Liver (tissue), 3 donors: ENCODE measurements around the gene NR2F6.

Source experiments
- HNF4A ChIP-seq, 2 donors: conservative IDR thresholded peaks; 2 replicates each; pipeline ENCODE4 v1.6.1; 2016; ENCODE audit warnings: antibody characterized with exemption in 2 of 2, mild to moderate bottlenecking in 2 of 2
- HNF4G ChIP-seq: IDR thresholded peaks from 2 replicates; pipeline ENCODE4 v1.6.1; 2016; ENCODE audit warnings: antibody characterized with exemption
- YY1 ChIP-seq: IDR thresholded peaks from 2 replicates; pipeline ENCODE4 v1.6.1; 2016; ENCODE audit warnings: antibody characterized with exemption, mild to moderate bottlenecking
- TF ChIP-seq, protein P1 (sequence below): fragments of 150-350 bp; IDR thresholded peaks from 2 replicates; pipeline ENCODE4 v1.5.1; 2017; ENCODE audit warnings: improper control_type of control experiment, low read depth, low read length; ENCODE audit not compliant: missing input control
- TF ChIP-seq, protein P2 (sequence below): IDR thresholded peaks from 2 replicates; pipeline ENCODE4 v1.6.1; 2016; ENCODE audit warnings: antibody characterized with exemption, mild to moderate bottlenecking
- donor health status: healthy.
- donor health status: healthy.

DNA sequence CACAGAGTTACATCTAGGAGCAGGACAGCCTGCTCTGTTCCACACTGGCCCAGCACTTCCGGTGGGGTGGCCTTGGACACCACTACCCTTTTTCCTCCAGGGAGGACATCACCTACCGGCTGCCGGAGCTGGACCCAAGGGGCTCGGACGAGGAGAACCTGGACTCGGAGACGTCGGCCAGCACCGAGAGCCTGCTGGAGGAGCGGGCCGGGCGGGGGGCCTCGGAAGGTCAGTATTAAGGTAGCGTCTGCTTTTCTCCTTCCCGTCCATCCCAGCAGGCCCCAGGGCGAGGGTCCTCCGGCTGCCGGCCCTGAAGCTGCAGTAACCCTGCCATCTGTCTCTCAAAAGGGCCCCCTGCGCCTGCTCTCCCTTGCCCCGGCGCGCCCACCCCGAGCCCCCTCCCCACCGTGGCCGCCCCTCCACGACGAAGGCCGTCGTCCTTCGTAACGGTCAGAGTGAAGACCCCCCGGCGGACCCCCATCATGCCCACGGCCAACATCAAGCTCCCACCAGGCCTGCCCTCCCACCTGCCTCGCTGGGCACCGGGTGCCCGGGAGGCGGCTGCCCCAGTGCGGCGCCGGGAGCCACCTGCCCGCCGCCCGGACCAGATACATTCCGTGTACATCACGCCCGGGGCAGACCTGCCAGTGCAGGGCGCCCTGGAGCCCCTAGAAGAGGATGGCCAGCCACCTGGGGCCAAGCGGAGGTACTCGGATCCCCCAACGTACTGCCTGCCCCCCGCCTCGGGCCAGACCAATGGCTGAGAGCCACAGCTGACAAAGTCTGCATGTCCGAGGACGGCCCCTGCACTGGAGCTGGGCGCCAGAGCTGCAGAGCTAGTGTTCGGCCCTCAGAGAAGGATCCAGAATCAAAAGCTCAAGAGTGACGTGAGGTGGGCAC is 33.9 kb downstream of the NR2F6 start:
- TF ChIP-seq, protein P1, sequence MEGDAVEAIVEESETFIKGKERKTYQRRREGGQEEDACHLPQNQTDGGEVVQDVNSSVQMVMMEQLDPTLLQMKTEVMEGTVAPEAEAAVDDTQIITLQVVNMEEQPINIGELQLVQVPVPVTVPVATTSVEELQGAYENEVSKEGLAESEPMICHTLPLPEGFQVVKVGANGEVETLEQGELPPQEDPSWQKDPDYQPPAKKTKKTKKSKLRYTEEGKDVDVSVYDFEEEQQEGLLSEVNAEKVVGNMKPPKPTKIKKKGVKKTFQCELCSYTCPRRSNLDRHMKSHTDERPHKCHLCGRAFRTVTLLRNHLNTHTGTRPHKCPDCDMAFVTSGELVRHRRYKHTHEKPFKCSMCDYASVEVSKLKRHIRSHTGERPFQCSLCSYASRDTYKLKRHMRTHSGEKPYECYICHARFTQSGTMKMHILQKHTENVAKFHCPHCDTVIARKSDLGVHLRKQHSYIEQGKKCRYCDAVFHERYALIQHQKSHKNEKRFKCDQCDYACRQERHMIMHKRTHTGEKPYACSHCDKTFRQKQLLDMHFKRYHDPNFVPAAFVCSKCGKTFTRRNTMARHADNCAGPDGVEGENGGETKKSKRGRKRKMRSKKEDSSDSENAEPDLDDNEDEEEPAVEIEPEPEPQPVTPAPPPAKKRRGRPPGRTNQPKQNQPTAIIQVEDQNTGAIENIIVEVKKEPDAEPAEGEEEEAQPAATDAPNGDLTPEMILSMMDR = no peak
- TF ChIP-seq YY1 (no peak), HNF4G (no peak), HNF4A (conservative IDR thresholded peaks at IDR 0.05) (no peak)
- TF ChIP-seq, protein P2, sequence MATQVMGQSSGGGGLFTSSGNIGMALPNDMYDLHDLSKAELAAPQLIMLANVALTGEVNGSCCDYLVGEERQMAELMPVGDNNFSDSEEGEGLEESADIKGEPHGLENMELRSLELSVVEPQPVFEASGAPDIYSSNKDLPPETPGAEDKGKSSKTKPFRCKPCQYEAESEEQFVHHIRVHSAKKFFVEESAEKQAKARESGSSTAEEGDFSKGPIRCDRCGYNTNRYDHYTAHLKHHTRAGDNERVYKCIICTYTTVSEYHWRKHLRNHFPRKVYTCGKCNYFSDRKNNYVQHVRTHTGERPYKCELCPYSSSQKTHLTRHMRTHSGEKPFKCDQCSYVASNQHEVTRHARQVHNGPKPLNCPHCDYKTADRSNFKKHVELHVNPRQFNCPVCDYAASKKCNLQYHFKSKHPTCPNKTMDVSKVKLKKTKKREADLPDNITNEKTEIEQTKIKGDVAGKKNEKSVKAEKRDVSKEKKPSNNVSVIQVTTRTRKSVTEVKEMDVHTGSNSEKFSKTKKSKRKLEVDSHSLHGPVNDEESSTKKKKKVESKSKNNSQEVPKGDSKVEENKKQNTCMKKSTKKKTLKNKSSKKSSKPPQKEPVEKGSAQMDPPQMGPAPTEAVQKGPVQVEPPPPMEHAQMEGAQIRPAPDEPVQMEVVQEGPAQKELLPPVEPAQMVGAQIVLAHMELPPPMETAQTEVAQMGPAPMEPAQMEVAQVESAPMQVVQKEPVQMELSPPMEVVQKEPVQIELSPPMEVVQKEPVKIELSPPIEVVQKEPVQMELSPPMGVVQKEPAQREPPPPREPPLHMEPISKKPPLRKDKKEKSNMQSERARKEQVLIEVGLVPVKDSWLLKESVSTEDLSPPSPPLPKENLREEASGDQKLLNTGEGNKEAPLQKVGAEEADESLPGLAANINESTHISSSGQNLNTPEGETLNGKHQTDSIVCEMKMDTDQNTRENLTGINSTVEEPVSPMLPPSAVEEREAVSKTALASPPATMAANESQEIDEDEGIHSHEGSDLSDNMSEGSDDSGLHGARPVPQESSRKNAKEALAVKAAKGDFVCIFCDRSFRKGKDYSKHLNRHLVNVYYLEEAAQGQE = no peak
